ENCODE results near the gene GXYLT2. TPM values are rescaled to one million over a fixed set of nuclear protein-coding genes. Genes with fewer than 3 reads are reported as not detected.

Gene GXYLT2
- total and polyA plus RNA-seq, 4 donors = 1.9 to 46.4 (median 11.5) TPM

DNA sequence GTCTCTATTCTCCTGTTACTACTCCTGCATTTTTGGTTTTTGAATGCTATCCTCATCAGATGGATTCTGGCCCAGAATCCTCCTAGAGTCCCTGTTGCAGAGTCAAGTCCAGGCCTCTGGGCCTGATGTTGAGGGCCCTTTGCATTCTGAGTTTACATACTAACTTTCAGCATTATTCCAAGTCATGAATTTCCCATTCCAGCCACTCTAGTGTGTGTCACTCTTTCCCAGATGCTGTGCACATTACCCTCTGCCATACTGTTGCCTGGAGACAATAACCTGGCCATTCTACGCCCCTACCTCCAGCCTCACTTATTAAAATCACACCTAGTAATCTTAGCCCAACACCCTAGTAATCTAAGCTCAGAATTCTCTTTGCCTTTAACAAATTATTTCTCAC, 53.4 kb downstream of the GXYLT2 start:
- Histone ChIP-seq H3K4me1 (ENCODE audit: control insufficient read depth in 1 of 2, insufficient read depth in 2 of 2, low read length in 2 of 2) (peaks cover 1 to 3% of the 10 kb centered on the region in 2 donors), H3K36me3 (ENCODE audit: control insufficient read depth in 1 of 2, insufficient read depth in 2 of 2, low read length in 1 of 2) (peaks cover 0 to 3% of the 10 kb centered on the region in 2 donors), H3K9me3 (ENCODE audit: control insufficient read depth, low read length) (no peaks in the 10 kb centered on the region), H3K4me3 (ENCODE audit: low read length in 2 of 2) (no peak overlapping the region), H3K27ac (ENCODE audit: low read depth in 1 of 2, low read length in 2 of 2) (no peak overlapping the region), H3K27me3 (ENCODE audit: control insufficient read depth in 1 of 2, insufficient read depth in 2 of 2, low read length in 1 of 2) (no peaks in the 10 kb centered on the region)
- DNase-seq (no peak), ATAC-seq (ENCODE audit: low FRiP score) (no peak)
- intact Hi-C loops (cut with DNase I) = no loop called here
- 88 to 91% methylated on average over 1 of the region's 1 CpG for WGBS, 2 donors

DNA sequence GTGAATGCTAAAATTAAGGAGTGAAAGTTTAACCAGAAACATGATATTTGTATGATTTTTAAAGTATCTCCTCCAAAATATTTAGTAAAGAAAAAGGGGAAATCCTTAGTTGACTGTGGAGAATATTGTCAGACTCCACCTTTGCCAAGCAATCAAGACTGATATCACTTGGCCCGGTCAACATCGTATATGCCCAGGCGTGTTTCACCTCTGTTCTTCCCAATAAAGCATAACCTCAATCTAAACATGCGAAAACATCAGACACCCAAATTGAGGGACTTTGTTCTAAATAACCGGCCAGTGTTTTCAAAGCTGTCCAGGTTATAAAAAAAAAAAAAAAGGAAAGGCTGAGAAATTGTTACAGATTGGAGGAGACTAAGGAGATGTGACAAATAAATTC, 54.6 kb downstream of the GXYLT2 start:
- H3K9me3 ChIP-seq (ENCODE audit: control insufficient read depth, low read length) = no peaks in the 10 kb centered on the region
- no peak for ATAC-seq (ENCODE audit: low FRiP score)
- H3K4me1 ChIP-seq (ENCODE audit: control insufficient read depth in 1 of 2, insufficient read depth in 2 of 2, low read length in 2 of 2) = peaks cover 1 to 3% of the 10 kb centered on the region in 2 donors
- no peak overlapping the region for H3K4me3 ChIP-seq (ENCODE audit: low read length in 2 of 2)
- H3K27ac ChIP-seq (ENCODE audit: low read depth in 1 of 2, low read length in 2 of 2) = no peak overlapping the region
- intact Hi-C loops (cut with DNase I) = no loop called here
- 87 to 92% methylated on average over 5 of the region's 5 CpGs for WGBS, 2 donors
- DNase-seq = no peak
- H3K36me3 ChIP-seq (ENCODE audit: control insufficient read depth in 1 of 2, insufficient read depth in 2 of 2, low read length in 1 of 2) = peaks cover 0 to 3% of the 10 kb centered on the region in 2 donors
- no peaks in the 10 kb centered on the region for H3K27me3 ChIP-seq (ENCODE audit: control insufficient read depth in 1 of 2, insufficient read depth in 2 of 2, low read length in 1 of 2)

DNA sequence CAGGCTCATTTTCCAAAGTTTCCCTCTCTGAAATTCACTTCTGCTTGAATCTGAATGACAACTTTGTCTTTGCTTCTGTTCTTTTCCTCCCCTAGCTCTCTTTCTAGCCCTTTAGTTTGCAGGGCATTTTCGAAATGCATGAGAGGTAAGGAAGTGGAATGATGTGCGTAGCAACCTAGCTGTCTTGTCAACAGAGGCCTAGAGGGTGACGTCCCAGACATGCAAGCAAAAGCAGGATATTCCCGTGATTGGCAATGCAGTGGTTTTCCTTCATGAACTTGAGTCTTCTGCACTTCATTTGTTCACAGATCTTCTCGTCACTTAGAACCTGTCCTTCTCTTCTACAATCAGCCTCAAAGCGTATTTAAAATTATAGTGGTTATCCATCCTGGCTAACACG, 56.9 kb downstream of the GXYLT2 start:
- Histone ChIP-seq H3K36me3 (ENCODE audit: control insufficient read depth in 1 of 2, insufficient read depth in 2 of 2, low read length in 1 of 2) (peaks cover 0 to 3% of the 10 kb centered on the region in 2 donors), H3K27ac (ENCODE audit: low read depth in 1 of 2, low read length in 2 of 2) (no peak overlapping the region), H3K4me3 (ENCODE audit: low read length in 2 of 2) (no peak overlapping the region), H3K9me3 (ENCODE audit: control insufficient read depth, low read length) (no peaks in the 10 kb centered on the region), H3K4me1 (ENCODE audit: control insufficient read depth in 1 of 2, insufficient read depth in 2 of 2, low read length in 2 of 2) (no peaks in the 10 kb centered on the region), H3K27me3 (ENCODE audit: control insufficient read depth in 1 of 2, insufficient read depth in 2 of 2, low read length in 1 of 2) (no peaks in the 10 kb centered on the region)
- DNase-seq = no peak
- no peak for ATAC-seq (ENCODE audit: low FRiP score)
- intact Hi-C loops (cut with DNase I) = no loop called here
- WGBS, 2 donors = 94 to 96% methylated on average over 7 of the region's 7 CpGs

DNA sequence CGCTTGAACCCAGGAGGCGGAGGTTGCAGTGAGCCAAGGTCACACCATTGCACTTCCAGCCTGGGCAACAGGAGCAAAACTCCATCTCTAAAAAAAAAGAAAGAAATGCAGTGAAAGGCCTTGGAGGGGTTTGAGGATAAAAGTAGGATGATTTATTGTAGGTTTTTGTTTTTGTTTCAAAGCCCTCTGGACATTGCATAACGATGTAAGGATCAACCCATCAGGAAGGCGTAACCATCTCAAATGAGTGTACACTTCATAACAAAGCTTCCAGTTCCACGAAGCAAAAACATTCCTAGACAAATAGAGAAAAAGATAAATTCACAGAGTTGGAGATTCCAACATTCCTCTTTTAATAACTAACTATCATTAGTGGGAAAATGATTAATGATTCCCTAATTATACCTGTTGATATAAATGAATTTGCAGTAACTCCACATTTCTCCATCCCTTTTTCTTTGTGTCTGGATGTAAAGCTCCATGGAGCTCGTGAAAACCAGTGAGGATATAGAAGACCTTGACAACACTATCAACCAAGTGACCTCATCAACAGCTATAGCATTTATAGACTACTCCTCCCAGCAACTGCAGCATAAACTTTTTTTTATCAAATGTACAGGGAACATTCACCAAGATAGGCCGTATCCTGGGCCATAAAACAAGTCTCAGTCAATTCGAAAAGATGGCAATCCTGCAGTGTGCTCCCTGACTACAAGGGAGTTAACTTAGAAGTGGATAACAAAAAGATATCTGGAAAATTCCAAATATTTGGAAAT, 60.1 kb downstream of the GXYLT2 start:
- Histone ChIP-seq H3K27me3 (ENCODE audit: control insufficient read depth in 1 of 2, insufficient read depth in 2 of 2, low read length in 1 of 2) (no peaks in the 10 kb centered on the region), H3K9me3 (ENCODE audit: control insufficient read depth, low read length) (no peaks in the 10 kb centered on the region), H3K36me3 (ENCODE audit: control insufficient read depth in 1 of 2, insufficient read depth in 2 of 2, low read length in 1 of 2) (peaks cover 0 to 1% of the 10 kb centered on the region in 2 donors), H3K4me1 (ENCODE audit: control insufficient read depth in 1 of 2, insufficient read depth in 2 of 2, low read length in 2 of 2) (no peaks in the 10 kb centered on the region), H3K27ac (ENCODE audit: low read depth in 1 of 2, low read length in 2 of 2) (no peak overlapping the region), H3K4me3 (ENCODE audit: low read length in 2 of 2) (no peak overlapping the region)
- ATAC-seq (ENCODE audit: low FRiP score) (no peak), DNase-seq (no peak)
- intact Hi-C loops (cut with DNase I) = no loop called here
- WGBS, 2 donors = 84 to 87% methylated on average over 8 of the region's 8 CpGs

DNA sequence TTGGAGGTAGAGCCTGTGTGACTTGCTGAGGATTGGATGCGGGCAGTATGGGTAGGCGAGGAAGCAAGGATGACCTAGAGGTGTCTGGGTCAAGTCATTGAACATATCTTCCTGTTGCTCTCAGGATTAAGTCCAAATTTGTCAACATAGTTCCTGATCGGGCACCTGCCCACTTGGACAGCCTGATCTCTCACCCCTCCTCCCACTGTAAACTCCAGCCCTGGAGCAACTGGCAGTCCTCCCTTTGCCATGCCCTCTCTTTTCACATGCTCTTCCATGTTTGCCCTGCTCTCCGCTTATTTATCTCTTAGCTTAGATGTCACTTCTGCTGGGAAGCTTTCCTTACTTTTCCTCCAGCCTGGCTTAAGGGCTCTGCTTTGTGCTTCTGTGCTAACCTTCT, 61.2 kb downstream of the GXYLT2 start:
- no peaks in the 10 kb centered on the region for H3K9me3 ChIP-seq (ENCODE audit: control insufficient read depth, low read length)
- no peak overlapping the region for H3K4me3 ChIP-seq (ENCODE audit: low read length in 2 of 2)
- H3K36me3 ChIP-seq (ENCODE audit: control insufficient read depth in 1 of 2, insufficient read depth in 2 of 2, low read length in 1 of 2) = peaks cover 0 to 1% of the 10 kb centered on the region in 2 donors
- no peaks in the 10 kb centered on the region for H3K4me1 ChIP-seq (ENCODE audit: control insufficient read depth in 1 of 2, insufficient read depth in 2 of 2, low read length in 2 of 2)
- 91 to 93% methylated on average over 4 of the region's 4 CpGs for WGBS, 2 donors
- intact Hi-C loops (cut with DNase I) = no loop called here
- H3K27ac ChIP-seq (ENCODE audit: low read depth in 1 of 2, low read length in 2 of 2) = no peak overlapping the region
- no peak for DNase-seq
- no peaks in the 10 kb centered on the region for H3K27me3 ChIP-seq (ENCODE audit: control insufficient read depth in 1 of 2, insufficient read depth in 2 of 2, low read length in 1 of 2)
- ATAC-seq (ENCODE audit: low FRiP score) = no peak

DNA sequence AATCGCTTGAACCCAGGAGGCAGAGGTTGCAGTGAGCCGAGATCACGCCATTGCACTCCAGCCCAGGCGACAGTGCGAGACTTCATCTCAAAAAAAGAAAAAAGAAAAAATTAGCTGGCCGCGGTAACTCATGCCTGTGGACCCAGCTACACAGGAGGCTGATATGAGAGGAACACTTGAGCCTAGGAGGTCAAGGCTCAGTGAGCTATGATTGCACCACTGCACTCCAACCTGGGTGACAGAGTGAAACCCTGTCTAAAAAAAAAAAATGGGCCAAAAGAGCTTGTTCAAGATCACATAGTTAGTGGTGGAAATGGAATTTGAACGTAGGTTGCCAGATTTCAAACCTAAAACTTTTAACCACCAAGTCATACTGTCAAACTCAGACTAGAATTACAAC, 62.5 kb downstream of the GXYLT2 start:
- H3K9me3 ChIP-seq (ENCODE audit: control insufficient read depth, low read length) = no peaks in the 10 kb centered on the region
- H3K4me1 ChIP-seq (ENCODE audit: control insufficient read depth in 1 of 2, insufficient read depth in 2 of 2, low read length in 2 of 2) = no peaks in the 10 kb centered on the region
- DNase-seq (no peak), ATAC-seq (ENCODE audit: low FRiP score) (no peak)
- H3K27ac ChIP-seq (ENCODE audit: low read depth in 1 of 2, low read length in 2 of 2) = no peak overlapping the region
- no peak overlapping the region for H3K4me3 ChIP-seq (ENCODE audit: low read length in 2 of 2)
- H3K36me3 ChIP-seq (ENCODE audit: control insufficient read depth in 1 of 2, insufficient read depth in 2 of 2, low read length in 1 of 2) = peaks cover 0 to 1% of the 10 kb centered on the region in 2 donors
- intact Hi-C loops (cut with DNase I) = no loop called here
- 97 to 98% methylated on average over 8 of the region's 8 CpGs for WGBS, 2 donors
- H3K27me3 ChIP-seq (ENCODE audit: control insufficient read depth in 1 of 2, insufficient read depth in 2 of 2, low read length in 1 of 2) = no peaks in the 10 kb centered on the region

DNA sequence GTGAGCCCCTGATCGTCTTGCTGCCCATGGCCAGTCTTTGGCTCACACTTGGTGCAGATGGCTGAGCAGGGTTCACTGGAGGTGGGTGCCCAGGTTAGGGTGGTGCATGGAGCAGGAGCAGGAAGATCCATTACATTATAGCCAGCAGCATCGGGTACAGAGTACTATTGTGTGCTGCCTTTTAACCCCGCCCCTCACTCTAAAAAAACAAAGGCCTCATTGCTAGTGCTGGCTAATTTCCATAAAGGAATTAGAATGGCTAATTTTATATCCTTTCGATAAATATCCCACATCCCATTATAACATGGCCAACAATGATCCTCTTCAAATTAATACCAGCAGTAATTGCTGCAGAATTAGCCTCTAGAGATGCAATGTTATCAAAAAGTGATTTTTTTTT, 63.0 kb downstream of the GXYLT2 start:
- ATAC-seq (ENCODE audit: low FRiP score) = no peak
- no peaks in the 10 kb centered on the region for H3K36me3 ChIP-seq (ENCODE audit: control insufficient read depth in 1 of 2, insufficient read depth in 2 of 2, low read length in 1 of 2)

DNA sequence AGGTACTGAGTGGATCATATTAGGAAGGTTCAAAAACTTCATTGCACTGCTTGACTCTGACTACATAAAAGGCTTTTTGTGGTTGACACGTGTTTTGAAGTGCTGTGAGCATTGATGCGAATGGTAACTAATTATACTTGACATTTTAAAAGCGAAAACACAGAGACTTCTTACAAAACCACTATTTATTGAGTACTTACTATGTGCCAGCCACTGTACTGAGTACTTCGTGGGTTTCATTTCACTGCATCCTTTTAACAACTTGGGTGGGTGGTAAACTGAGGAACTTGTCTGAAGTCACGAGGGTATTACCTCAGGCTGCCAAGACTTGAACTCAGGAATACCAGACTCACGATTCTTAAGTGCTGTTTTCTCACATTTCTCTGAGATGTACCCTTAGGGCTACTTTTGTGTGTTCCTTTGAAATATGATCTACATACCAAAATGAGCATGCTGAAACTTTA, 63.4 kb downstream of the GXYLT2 start:
- ATAC-seq (ENCODE audit: low FRiP score) (no peak), DNase-seq (no peak)
- WGBS, 2 donors = 81 to 87% methylated on average over 6 of the region's 6 CpGs
- no peaks in the 10 kb centered on the region for H3K36me3 ChIP-seq (ENCODE audit: control insufficient read depth in 1 of 2, insufficient read depth in 2 of 2, low read length in 1 of 2)
- H3K4me3 ChIP-seq (ENCODE audit: low read length in 2 of 2) = no peak overlapping the region
- H3K27me3 ChIP-seq (ENCODE audit: control insufficient read depth in 1 of 2, insufficient read depth in 2 of 2, low read length in 1 of 2) = no peaks in the 10 kb centered on the region
- H3K9me3 ChIP-seq (ENCODE audit: control insufficient read depth, low read length) = no peaks in the 10 kb centered on the region
- no peaks in the 10 kb centered on the region for H3K4me1 ChIP-seq (ENCODE audit: control insufficient read depth in 1 of 2, insufficient read depth in 2 of 2, low read length in 2 of 2)
- intact Hi-C loops (cut with DNase I) = no loop called here
- no peak overlapping the region for H3K27ac ChIP-seq (ENCODE audit: low read depth in 1 of 2, low read length in 2 of 2)

More for the DNA sequence above, 63.0 kb downstream of the GXYLT2 start:
- H3K4me3 ChIP-seq (ENCODE audit: low read length in 2 of 2) = no peak overlapping the region
- no peaks in the 10 kb centered on the region for H3K27me3 ChIP-seq (ENCODE audit: control insufficient read depth in 1 of 2, insufficient read depth in 2 of 2, low read length in 1 of 2)
- intact Hi-C loops (cut with DNase I) = no loop called here
- no peaks in the 10 kb centered on the region for H3K9me3 ChIP-seq (ENCODE audit: control insufficient read depth, low read length)
- WGBS, 2 donors = 74 to 82% methylated on average over 4 of the region's 4 CpGs
- no peak for DNase-seq
- no peak overlapping the region for H3K27ac ChIP-seq (ENCODE audit: low read depth in 1 of 2, low read length in 2 of 2)
- no peaks in the 10 kb centered on the region for H3K4me1 ChIP-seq (ENCODE audit: control insufficient read depth in 1 of 2, insufficient read depth in 2 of 2, low read length in 2 of 2)

DNA sequence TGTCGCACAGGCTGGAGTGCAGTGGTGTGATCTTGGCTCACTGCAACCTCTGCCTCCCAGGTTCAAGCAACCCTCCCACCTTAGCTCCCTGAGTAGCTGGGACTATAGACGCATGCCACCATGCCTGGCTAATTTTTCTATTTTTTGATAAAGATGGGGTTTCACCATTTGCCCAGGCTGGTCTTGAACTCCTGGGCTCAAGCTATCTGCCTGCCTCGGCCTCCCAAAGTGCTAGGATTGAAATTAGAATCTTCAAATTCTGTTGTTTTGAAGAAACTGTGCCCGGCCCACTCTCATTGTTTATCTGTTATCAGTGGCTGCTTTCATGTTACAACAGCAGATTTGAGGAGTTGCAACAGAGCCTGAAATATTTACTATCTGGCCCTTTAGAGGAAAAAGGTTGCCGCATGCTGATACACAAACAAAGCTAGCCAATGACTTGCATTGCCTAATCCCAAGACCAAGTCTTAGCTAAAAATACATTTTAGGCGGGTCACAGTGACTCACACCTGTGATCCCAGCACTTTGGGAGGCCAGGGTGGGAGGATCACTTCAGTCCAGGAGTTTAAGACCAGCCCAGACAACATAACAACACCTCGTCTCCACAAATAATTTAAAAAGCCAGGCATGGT, 65.6 kb downstream of the GXYLT2 start:
- H3K9me3 ChIP-seq (ENCODE audit: control insufficient read depth, low read length) = no peaks in the 10 kb centered on the region
- intact Hi-C loops (cut with DNase I) = no loop called here
- no peak for DNase-seq
- no peak overlapping the region for H3K4me3 ChIP-seq (ENCODE audit: low read length in 2 of 2)
- no peaks in the 10 kb centered on the region for H3K36me3 ChIP-seq (ENCODE audit: control insufficient read depth in 1 of 2, insufficient read depth in 2 of 2, low read length in 1 of 2)
- ATAC-seq (ENCODE audit: low FRiP score) = no peak
- no peak overlapping the region for H3K27ac ChIP-seq (ENCODE audit: low read depth in 1 of 2, low read length in 2 of 2)
- H3K27me3 ChIP-seq (ENCODE audit: control insufficient read depth in 1 of 2, insufficient read depth in 2 of 2, low read length in 1 of 2) = no peaks in the 10 kb centered on the region
- 93% methylated on average over 7 of the region's 7 CpGs for WGBS, 2 donors
- no peaks in the 10 kb centered on the region for H3K4me1 ChIP-seq (ENCODE audit: control insufficient read depth in 1 of 2, insufficient read depth in 2 of 2, low read length in 2 of 2)

Data from aorta (tissue), 5 donors.